ENCODE results near the gene C1QTNF9.

Gene C1QTNF9

GRCh38 chr13:24282256-24282655 lies 27.1 kb upstream of the C1QTNF9 start:
- no peaks in the 10 kb centered on the region for H3K4me1 ChIP-seq (ENCODE audit: control insufficient read depth, insufficient read depth, low read length, unreplicated experiment)
- no peaks in the 10 kb centered on the region for H3K27me3 ChIP-seq (ENCODE audit: insufficient read depth, low read length)
- no peaks in the 10 kb centered on the region for H3K36me3 ChIP-seq (ENCODE audit: insufficient read depth, low read length)
- no peak overlapping the region for H2AFZ ChIP-seq (ENCODE audit: low read length, unreplicated experiment)
- H3K27ac ChIP-seq (ENCODE audit: low read depth, low read length) = no peak overlapping the region
- no peak overlapping the region for H3K4me3 ChIP-seq (ENCODE audit: low read depth, low read length)
- no peaks in the 10 kb centered on the region for H3K79me2 ChIP-seq (ENCODE audit: control insufficient read depth, insufficient read depth, low read length, unreplicated experiment)

GRCh38 chr13:24284889-24285565 lies 24.4 kb upstream of the C1QTNF9 start:
- H3K27ac ChIP-seq (ENCODE audit: low read depth, low read length) = no peak overlapping the region
- no peaks in the 10 kb centered on the region for H3K4me1 ChIP-seq (ENCODE audit: control insufficient read depth, insufficient read depth, low read length, unreplicated experiment)
- H3K27me3 ChIP-seq (ENCODE audit: insufficient read depth, low read length) = no peaks in the 10 kb centered on the region
- no peak overlapping the region for H2AFZ ChIP-seq (ENCODE audit: low read length, unreplicated experiment)
- no peaks in the 10 kb centered on the region for H3K79me2 ChIP-seq (ENCODE audit: control insufficient read depth, insufficient read depth, low read length, unreplicated experiment)
- H3K36me3 ChIP-seq (ENCODE audit: insufficient read depth, low read length) = no peaks in the 10 kb centered on the region
- H3K4me3 ChIP-seq (ENCODE audit: low read depth, low read length) = no peak overlapping the region

GRCh38 chr13:24286624-24287023 lies 22.8 kb upstream of the C1QTNF9 start:
- no peaks in the 10 kb centered on the region for H3K79me2 ChIP-seq (ENCODE audit: control insufficient read depth, insufficient read depth, low read length, unreplicated experiment)

GRCh38 chr13:24287748-24288287 lies 21.6 kb upstream of the C1QTNF9 start:
- Histone ChIP-seq H3K27ac (ENCODE audit: low read depth, low read length) (no peak overlapping the region), H3K4me1 (ENCODE audit: control insufficient read depth, insufficient read depth, low read length, unreplicated experiment) (no peaks in the 10 kb centered on the region), H3K79me2 (ENCODE audit: control insufficient read depth, insufficient read depth, low read length, unreplicated experiment) (no peaks in the 10 kb centered on the region), H2AFZ (ENCODE audit: low read length, unreplicated experiment) (no peak overlapping the region), H3K36me3 (ENCODE audit: insufficient read depth, low read length) (no peaks in the 10 kb centered on the region), H3K4me3 (ENCODE audit: low read depth, low read length) (no peak overlapping the region), H3K27me3 (ENCODE audit: insufficient read depth, low read length) (no peaks in the 10 kb centered on the region)

More at GRCh38 chr13:24286624-24287023, 22.8 kb upstream of the C1QTNF9 start:
- no peaks in the 10 kb centered on the region for H3K36me3 ChIP-seq (ENCODE audit: insufficient read depth, low read length)
- H3K4me3 ChIP-seq (ENCODE audit: low read depth, low read length) = no peak overlapping the region
- H3K27me3 ChIP-seq (ENCODE audit: insufficient read depth, low read length) = no peaks in the 10 kb centered on the region
- no peak overlapping the region for H2AFZ ChIP-seq (ENCODE audit: low read length, unreplicated experiment)
- H3K27ac ChIP-seq (ENCODE audit: low read depth, low read length) = no peak overlapping the region
- H3K4me1 ChIP-seq (ENCODE audit: control insufficient read depth, insufficient read depth, low read length, unreplicated experiment) = no peaks in the 10 kb centered on the region

GRCh38 chr13:24288870-24289269 lies 20.5 kb upstream of the C1QTNF9 start:
- Histone ChIP-seq H3K4me1 (ENCODE audit: control insufficient read depth, insufficient read depth, low read length, unreplicated experiment) (no peaks in the 10 kb centered on the region), H2AFZ (ENCODE audit: low read length, unreplicated experiment) (no peak overlapping the region), H3K79me2 (ENCODE audit: control insufficient read depth, insufficient read depth, low read length, unreplicated experiment) (no peaks in the 10 kb centered on the region), H3K27ac (ENCODE audit: low read depth, low read length) (no peak overlapping the region), H3K4me3 (ENCODE audit: low read depth, low read length) (no peak overlapping the region), H3K27me3 (ENCODE audit: insufficient read depth, low read length) (no peaks in the 10 kb centered on the region), H3K36me3 (ENCODE audit: insufficient read depth, low read length) (no peaks in the 10 kb centered on the region)

- Histone ChIP-seq H3K79me2 (ENCODE audit: control insufficient read depth, insufficient read depth, low read length, unreplicated experiment) (no peaks in the 10 kb centered on the region), H3K27ac (ENCODE audit: low read depth, low read length) (no peak overlapping the region), H2AFZ (ENCODE audit: low read length, unreplicated experiment) (no peak overlapping the region), H3K27me3 (ENCODE audit: insufficient read depth, low read length) (no peaks in the 10 kb centered on the region), H3K36me3 (ENCODE audit: insufficient read depth, low read length) (no peaks in the 10 kb centered on the region), H3K4me1 (ENCODE audit: control insufficient read depth, insufficient read depth, low read length, unreplicated experiment) (no peaks in the 10 kb centered on the region), H3K4me3 (ENCODE audit: low read depth, low read length) (no peak overlapping the region)
These were observed 19.0 kb upstream of the C1QTNF9 start for GRCh38 chr13:24290280-24290932.

- no peaks in the 10 kb centered on the region for H3K27me3 ChIP-seq (ENCODE audit: insufficient read depth, low read length)
- H3K4me3 ChIP-seq (ENCODE audit: low read depth, low read length) = no peak overlapping the region
- no peaks in the 10 kb centered on the region for H3K36me3 ChIP-seq (ENCODE audit: insufficient read depth, low read length)
- H2AFZ ChIP-seq (ENCODE audit: low read length, unreplicated experiment) = no peak overlapping the region
- H3K79me2 ChIP-seq (ENCODE audit: control insufficient read depth, insufficient read depth, low read length, unreplicated experiment) = no peaks in the 10 kb centered on the region
- no peaks in the 10 kb centered on the region for H3K4me1 ChIP-seq (ENCODE audit: control insufficient read depth, insufficient read depth, low read length, unreplicated experiment)
- H3K27ac ChIP-seq (ENCODE audit: low read depth, low read length) = no peak overlapping the region
These were observed 16.9 kb upstream of the C1QTNF9 start for GRCh38 chr13:24292481-24292880.

GRCh38 chr13:24293746-24294145 lies 15.6 kb upstream of the C1QTNF9 start:
- H3K4me3 ChIP-seq (ENCODE audit: low read depth, low read length) = no peak overlapping the region
- no peaks in the 10 kb centered on the region for H3K36me3 ChIP-seq (ENCODE audit: insufficient read depth, low read length)
- no peak overlapping the region for H2AFZ ChIP-seq (ENCODE audit: low read length, unreplicated experiment)
- H3K4me1 ChIP-seq (ENCODE audit: control insufficient read depth, insufficient read depth, low read length, unreplicated experiment) = no peaks in the 10 kb centered on the region
- no peaks in the 10 kb centered on the region for H3K79me2 ChIP-seq (ENCODE audit: control insufficient read depth, insufficient read depth, low read length, unreplicated experiment)
- H3K27ac ChIP-seq (ENCODE audit: low read depth, low read length) = no peak overlapping the region
- H3K27me3 ChIP-seq (ENCODE audit: insufficient read depth, low read length) = no peaks in the 10 kb centered on the region

- no peak overlapping the region for H3K27ac ChIP-seq (ENCODE audit: low read depth, low read length)
- no peaks in the 10 kb centered on the region for H3K79me2 ChIP-seq (ENCODE audit: control insufficient read depth, insufficient read depth, low read length, unreplicated experiment)
- H3K4me1 ChIP-seq (ENCODE audit: control insufficient read depth, insufficient read depth, low read length, unreplicated experiment) = no peaks in the 10 kb centered on the region
- H3K36me3 ChIP-seq (ENCODE audit: insufficient read depth, low read length) = no peaks in the 10 kb centered on the region
- H3K27me3 ChIP-seq (ENCODE audit: insufficient read depth, low read length) = no peaks in the 10 kb centered on the region
- no peak overlapping the region for H2AFZ ChIP-seq (ENCODE audit: low read length, unreplicated experiment)
- no peak overlapping the region for H3K4me3 ChIP-seq (ENCODE audit: low read depth, low read length)
These were observed 9.8 kb upstream of the C1QTNF9 start for GRCh38 chr13:24299488-24300114.

- Histone ChIP-seq H3K79me2 (ENCODE audit: control insufficient read depth, insufficient read depth, low read length, unreplicated experiment) (no peaks in the 10 kb centered on the region), H3K27me3 (ENCODE audit: insufficient read depth, low read length) (no peaks in the 10 kb centered on the region), H3K4me3 (ENCODE audit: low read depth, low read length) (no peak overlapping the region), H3K4me1 (ENCODE audit: control insufficient read depth, insufficient read depth, low read length, unreplicated experiment) (peaks cover 3% of the 10 kb centered on the region), H3K27ac (ENCODE audit: low read depth, low read length) (no peak overlapping the region), H2AFZ (ENCODE audit: low read length, unreplicated experiment) (no peak overlapping the region), H3K36me3 (ENCODE audit: insufficient read depth, low read length) (no peaks in the 10 kb centered on the region)
These were observed 7.9 kb upstream of the C1QTNF9 start for GRCh38 chr13:24301434-24301833.

Measured in ACC112 (cell line).